AG10803 (cell line): ENCODE results near the gene CRTC3.

ENCODE experiments used
- DNase-seq: peaks from one replicate; pipeline ENCODE4 v3.0.0; 2010; ENCODE audit warnings: low read depth
- H3K4me3 ChIP-seq: 2 replicates; pipeline ENCODE4 v1.5.1; 2011; ENCODE audit warnings: mild to moderate bottlenecking, low read length, control low read depth
- TF ChIP-seq, protein P1 (sequence below): conservative IDR thresholded peaks from 2 replicates; pipeline ENCODE4 v1.5.1; 2011; ENCODE audit warnings: mild to moderate bottlenecking, low read length, control low read depth, inconsistent platforms

CRTC3 gene

DNA sequence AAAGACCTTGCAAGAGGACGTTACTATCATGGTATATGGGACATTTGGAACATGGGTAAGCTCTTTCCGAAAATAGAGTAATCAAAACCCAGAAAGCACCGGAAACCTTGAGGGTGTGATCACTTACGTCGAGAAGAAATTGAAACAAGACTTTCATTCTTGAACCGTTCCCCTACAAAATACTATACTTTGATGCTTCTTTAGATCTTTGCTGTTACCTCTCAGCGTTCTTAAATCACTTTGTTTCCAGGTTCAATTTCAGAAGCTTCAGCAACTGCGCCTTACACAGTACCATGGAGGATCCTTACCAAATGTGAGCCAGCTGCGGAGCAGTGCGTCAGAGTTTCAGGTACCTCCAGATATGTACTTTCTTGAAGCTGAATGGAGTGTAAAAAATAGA lies 10.1 kb downstream of the CRTC3 start:
- TF ChIP-seq, protein P1, sequence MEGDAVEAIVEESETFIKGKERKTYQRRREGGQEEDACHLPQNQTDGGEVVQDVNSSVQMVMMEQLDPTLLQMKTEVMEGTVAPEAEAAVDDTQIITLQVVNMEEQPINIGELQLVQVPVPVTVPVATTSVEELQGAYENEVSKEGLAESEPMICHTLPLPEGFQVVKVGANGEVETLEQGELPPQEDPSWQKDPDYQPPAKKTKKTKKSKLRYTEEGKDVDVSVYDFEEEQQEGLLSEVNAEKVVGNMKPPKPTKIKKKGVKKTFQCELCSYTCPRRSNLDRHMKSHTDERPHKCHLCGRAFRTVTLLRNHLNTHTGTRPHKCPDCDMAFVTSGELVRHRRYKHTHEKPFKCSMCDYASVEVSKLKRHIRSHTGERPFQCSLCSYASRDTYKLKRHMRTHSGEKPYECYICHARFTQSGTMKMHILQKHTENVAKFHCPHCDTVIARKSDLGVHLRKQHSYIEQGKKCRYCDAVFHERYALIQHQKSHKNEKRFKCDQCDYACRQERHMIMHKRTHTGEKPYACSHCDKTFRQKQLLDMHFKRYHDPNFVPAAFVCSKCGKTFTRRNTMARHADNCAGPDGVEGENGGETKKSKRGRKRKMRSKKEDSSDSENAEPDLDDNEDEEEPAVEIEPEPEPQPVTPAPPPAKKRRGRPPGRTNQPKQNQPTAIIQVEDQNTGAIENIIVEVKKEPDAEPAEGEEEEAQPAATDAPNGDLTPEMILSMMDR, result no peak
- H3K4me3 ChIP-seq, result no peak overlapping the region
- DNase-seq, result no peak

DNA sequence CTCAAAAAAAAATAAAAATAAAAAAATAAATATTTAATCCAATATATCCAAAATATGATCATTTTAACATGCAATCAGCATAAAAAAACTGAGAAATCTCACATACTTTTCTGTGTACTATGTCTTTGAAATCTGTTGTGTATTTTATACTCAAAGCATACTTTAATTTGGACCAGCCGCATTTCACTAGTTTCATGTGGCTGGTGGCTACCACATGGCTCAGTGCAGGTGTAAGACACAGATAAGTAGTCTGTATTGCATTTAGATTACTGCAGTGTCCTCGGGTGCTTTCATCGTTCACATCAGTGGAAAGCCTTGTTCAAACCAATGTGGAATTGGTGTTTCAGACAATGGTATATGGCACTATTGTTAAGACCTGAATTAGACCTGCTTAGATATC lies 11.0 kb downstream of the CRTC3 start:
- DNase-seq, result no peak
- H3K4me3 ChIP-seq, result no peak overlapping the region
- TF ChIP-seq, protein P1, result no peak

DNA sequence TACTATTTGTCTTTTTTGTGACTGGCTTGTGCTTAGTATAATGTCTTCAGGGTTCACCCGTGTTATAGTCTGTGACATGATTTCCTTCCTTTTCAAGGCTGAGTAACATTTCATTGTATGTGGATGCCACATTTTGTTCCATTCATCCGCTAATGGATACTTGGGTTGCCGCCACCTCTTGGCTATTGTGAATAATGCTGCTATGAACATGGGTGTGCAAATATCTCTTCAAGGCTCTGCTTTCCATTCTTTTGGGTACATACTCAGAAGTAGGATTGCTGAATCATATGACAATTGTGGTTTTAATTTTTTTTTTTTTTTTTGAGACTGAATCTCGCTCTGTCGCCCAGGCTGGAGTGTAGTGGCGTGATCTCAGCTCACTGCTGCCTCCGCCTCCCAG lies 15.4 kb downstream of the CRTC3 start:
- TF ChIP-seq, protein P1, result no peak
- no peak overlapping the region for H3K4me3 ChIP-seq
- DNase-seq, result peak; percentile 15

DNA sequence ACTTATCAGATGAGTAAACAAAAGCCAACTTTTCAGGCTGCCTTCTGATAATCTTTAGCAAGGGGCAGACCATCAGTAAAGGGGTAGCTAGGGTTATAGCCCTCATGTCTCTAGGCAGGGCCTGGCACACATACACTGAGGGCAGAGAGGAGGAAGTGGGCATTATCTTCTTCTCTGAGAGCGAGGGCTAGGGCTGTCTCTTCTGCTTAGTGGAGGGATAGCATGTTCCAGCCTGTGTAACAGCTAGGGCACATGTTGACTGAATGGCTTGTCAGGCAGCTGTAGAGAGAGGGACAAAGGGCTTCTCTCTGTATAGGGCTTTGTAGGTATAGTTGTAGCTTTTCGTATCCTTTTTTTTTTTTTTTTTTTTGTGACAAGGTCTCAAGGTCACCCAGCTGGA lies 17.8 kb downstream of the CRTC3 start:
- TF ChIP-seq, protein P1, result no peak
- DNase-seq, result no peak
- H3K4me3 ChIP-seq, result no peak overlapping the region

DNA sequence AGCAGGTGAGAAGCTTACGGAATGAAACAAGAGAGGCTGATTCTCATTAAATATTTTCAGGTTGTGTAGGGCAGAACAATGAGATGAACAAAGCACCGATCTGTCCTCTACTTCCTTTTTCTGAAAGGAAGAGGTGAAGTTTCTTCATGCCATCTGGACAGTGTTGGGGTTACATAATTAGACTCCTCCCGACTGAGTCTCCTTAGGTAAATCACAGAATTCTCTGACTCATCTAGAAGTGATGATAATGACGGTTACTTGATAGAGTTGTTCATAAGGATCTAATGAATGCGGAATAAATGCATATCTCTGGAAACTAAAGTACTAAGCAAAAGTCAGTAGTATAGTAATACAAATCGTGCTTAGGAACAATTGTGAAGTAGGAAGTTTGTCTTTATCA lies 21.2 kb downstream of the CRTC3 start:
- peak; percentile 38 for DNase-seq
- TF ChIP-seq, protein P1, result no peak
- no peak overlapping the region for H3K4me3 ChIP-seq

DNA sequence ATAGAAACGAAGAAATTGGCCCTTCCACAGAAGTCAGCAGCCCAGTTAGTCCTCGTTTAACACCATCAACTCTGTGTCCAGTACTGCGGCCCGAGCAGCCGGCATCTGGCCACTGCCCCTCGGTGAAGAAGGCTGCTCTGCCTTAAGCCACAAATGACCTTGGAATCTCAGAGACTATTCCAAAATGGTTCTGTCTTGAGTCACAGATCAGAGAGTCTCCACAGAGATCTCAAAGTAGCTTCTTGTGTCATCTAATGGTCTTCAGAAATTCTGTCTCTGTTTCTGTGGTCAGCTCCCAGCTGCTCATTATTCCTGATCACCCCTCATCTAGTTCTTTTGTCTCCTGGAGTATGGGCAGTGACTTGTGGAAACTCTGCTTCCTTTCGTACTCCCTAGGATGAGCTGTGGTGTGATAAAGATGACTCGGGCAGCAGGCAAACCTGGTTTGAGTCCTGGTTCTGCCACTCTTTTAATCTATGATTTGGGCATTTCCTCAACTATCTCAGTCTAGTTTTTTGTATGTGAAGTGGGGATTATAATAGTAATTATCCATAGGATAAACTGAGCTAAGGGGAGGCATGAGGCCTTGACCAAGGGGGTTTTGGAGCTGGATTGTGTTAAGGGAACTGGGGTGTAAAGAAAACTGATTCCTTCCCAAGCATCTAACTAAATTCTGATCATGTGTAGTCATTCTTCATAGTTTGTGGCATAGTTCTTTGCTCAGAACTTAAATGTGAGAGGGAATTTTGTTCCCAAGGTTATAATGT lies 22.6 kb downstream of the CRTC3 start:
- no peak overlapping the region; the same call in 1 of the 2 replicates for H3K4me3 ChIP-seq
- TF ChIP-seq, protein P1, result no peak
- DNase-seq, result peak; percentile 97

DNA sequence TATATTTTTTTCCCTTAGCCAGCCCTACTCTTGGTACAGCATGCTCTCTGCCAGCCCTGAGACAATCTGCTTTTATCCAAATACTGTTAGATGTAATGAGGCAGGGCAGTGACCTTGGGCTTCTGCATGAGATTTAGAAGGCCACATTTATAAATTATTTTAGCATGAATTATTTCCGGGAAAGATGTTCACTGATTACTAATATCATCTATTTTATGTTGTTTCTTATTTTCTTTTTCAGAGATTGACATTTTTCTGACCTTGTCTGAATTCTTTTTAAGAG lies 23.1 kb downstream of the CRTC3 start:
- TF ChIP-seq, protein P1, result no peak
- H3K4me3 ChIP-seq, result peak overlapping the region; percentile 3; the same call in 1 of the 2 replicates
- DNase-seq, result no peak
